ENCODE measurements around the gene SRD5A3.

- TF ChIP-seq CTCF (IDR thresholded peaks at IDR 0.05; ENCODE audit: low read depth, low read length, missing input control) (no peak), FOXA1 (IDR thresholded peaks at IDR 0.05) (no peak)
- TF ChIP-seq, protein P1, sequence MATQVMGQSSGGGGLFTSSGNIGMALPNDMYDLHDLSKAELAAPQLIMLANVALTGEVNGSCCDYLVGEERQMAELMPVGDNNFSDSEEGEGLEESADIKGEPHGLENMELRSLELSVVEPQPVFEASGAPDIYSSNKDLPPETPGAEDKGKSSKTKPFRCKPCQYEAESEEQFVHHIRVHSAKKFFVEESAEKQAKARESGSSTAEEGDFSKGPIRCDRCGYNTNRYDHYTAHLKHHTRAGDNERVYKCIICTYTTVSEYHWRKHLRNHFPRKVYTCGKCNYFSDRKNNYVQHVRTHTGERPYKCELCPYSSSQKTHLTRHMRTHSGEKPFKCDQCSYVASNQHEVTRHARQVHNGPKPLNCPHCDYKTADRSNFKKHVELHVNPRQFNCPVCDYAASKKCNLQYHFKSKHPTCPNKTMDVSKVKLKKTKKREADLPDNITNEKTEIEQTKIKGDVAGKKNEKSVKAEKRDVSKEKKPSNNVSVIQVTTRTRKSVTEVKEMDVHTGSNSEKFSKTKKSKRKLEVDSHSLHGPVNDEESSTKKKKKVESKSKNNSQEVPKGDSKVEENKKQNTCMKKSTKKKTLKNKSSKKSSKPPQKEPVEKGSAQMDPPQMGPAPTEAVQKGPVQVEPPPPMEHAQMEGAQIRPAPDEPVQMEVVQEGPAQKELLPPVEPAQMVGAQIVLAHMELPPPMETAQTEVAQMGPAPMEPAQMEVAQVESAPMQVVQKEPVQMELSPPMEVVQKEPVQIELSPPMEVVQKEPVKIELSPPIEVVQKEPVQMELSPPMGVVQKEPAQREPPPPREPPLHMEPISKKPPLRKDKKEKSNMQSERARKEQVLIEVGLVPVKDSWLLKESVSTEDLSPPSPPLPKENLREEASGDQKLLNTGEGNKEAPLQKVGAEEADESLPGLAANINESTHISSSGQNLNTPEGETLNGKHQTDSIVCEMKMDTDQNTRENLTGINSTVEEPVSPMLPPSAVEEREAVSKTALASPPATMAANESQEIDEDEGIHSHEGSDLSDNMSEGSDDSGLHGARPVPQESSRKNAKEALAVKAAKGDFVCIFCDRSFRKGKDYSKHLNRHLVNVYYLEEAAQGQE (IDR thresholded peaks at IDR 0.05), result no peak
Measured at GRCh38 chr4:55329012-55329411, 17.0 kb upstream of the SRD5A3 start.

Data from liver (tissue), 2 donors.